Brain microvascular endothelial cell (primary cell): ENCODE results near the gene MBOAT7.
A peak's percentile ranks its signal among the peaks of the same experiment; 100 is the strongest.

Experiments
- DNase-seq: peaks from one replicate; pipeline ENCODE4 v3.0.0-alpha.2; 2020
- H3K27ac ChIP-seq: fragments of 250-450 bp; sonication (Bioruptor Pico); 2 replicates; pipeline ENCODE4 v1.5.1; 2020; ENCODE audit warnings: mild to moderate bottlenecking, moderate library complexity
- H3K27me3 ChIP-seq: fragments of 250-450 bp; sonication (Bioruptor Pico); replicated peaks from 2 replicates; pipeline ENCODE4 v1.5.1; 2020; ENCODE audit warnings: mild to moderate bottlenecking
- H3K36me3 ChIP-seq: fragments of 250-450 bp; sonication (Bioruptor Pico); replicated peaks from 2 replicates; pipeline ENCODE4 v1.5.1; 2020; ENCODE audit warnings: mild to moderate bottlenecking
- H3K4me3 ChIP-seq: 2 replicates; pipeline ENCODE4 v1.5.1; 2011; ENCODE audit warnings: low read depth, mild to moderate bottlenecking, control low read depth, low read length, moderate library complexity
- in situ Hi-C: cut with HindIII; loops from 2 replicates; pipeline ENCODE4 v1.10.0; 2017; ENCODE audit warnings: low sequenced_read_pairs, low pct_ligation_motif_present
- TF ChIP-seq, protein P1 (sequence below): IDR thresholded peaks from 2 replicates; pipeline ENCODE4 v1.5.1; 2011; ENCODE audit warnings: low read depth, mild to moderate bottlenecking, moderate library complexity, low read length, control low read depth, inconsistent platforms; ENCODE audit errors: missing control alignments

MBOAT7 gene

DNA sequence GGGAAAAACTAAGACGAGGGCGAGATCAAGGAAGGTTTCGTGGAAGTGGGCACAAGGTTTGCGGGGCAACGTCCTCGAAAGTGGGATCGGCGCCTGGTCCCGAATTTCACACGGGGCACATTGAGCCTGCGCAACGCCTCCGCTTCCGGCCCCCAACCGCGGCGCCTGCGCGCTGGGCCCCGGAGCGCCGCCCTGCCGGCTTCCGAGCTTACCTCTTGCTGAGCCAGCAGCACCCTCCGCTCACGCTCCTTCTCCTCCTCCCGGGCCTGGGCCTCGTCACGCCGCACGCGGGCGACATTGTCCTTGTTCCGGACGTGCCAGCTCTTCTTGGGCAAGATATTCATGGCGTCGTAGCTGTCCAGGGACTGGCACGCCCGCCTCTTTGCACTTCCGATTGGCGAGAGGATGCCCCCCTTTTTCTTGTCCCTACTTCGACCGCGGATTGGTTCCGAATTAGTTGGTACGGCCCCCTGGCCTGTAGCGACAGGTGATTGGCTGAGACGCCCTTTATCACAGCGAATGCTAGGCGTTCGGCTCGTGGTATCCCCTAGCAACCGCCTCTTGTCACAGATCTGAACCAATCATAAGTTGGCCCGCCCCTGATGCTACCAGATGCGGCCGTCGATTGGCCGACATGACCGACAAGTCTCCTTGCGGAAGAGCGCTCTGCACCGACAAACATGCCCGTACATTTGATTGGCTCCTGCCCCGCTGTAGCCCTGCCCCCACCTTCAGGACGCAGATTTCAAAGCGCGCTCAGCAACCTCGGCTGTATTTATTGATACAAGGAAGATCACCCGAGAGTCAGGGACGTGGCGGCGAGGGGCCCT is 29.8 kb downstream of the MBOAT7 start, which contains the start of gene LENG1:
LENG1 (minus strand) TSS at position 370 of the 830 bp plus-strand sequence; CDS start at position 344, 26 bp downstream.
- TF ChIP-seq, protein P1, sequence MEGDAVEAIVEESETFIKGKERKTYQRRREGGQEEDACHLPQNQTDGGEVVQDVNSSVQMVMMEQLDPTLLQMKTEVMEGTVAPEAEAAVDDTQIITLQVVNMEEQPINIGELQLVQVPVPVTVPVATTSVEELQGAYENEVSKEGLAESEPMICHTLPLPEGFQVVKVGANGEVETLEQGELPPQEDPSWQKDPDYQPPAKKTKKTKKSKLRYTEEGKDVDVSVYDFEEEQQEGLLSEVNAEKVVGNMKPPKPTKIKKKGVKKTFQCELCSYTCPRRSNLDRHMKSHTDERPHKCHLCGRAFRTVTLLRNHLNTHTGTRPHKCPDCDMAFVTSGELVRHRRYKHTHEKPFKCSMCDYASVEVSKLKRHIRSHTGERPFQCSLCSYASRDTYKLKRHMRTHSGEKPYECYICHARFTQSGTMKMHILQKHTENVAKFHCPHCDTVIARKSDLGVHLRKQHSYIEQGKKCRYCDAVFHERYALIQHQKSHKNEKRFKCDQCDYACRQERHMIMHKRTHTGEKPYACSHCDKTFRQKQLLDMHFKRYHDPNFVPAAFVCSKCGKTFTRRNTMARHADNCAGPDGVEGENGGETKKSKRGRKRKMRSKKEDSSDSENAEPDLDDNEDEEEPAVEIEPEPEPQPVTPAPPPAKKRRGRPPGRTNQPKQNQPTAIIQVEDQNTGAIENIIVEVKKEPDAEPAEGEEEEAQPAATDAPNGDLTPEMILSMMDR = peak; percentile 41
- peaks cover 29% of the 10 kb centered on the region for H3K36me3 ChIP-seq
- peak; percentile 100 for DNase-seq
- H3K4me3 ChIP-seq = peak within 1 kb of the TSS; percentile 86
- in situ Hi-C loops = no loop called here
- peak within 1 kb of the TSS; percentile 98 for H3K27ac ChIP-seq
- no peaks in the 10 kb centered on the region for H3K27me3 ChIP-seq

DNA sequence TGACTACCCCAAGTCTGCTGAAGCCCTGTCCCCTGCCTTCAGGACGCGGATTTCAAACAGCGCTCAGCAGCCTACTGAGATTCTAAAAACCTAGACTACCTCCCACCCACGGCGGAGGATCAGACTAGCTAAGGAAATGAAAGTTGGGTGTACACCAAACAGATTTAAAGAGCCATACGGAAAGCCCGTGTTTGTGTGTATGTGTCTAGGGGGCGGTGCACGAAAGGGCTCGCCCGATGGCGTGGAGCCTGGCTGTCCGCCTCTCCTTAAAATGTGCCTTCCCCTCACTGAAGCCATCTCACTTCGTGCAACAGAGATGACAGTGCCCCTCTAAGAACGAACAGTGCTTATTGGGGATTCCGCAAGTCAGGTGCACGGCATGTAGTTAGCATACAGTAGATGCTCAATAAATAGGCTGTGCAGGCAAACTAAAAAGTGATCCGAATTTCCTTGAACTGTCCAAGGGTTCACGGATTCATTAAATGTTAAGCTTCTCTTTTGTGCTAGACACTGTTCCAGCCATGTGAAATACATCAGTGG is 30.5 kb downstream of the MBOAT7 start:
- DNase-seq = no peak
- H3K27ac ChIP-seq = peak overlapping the region; percentile 98
- in situ Hi-C loops = no loop called here

DNA sequence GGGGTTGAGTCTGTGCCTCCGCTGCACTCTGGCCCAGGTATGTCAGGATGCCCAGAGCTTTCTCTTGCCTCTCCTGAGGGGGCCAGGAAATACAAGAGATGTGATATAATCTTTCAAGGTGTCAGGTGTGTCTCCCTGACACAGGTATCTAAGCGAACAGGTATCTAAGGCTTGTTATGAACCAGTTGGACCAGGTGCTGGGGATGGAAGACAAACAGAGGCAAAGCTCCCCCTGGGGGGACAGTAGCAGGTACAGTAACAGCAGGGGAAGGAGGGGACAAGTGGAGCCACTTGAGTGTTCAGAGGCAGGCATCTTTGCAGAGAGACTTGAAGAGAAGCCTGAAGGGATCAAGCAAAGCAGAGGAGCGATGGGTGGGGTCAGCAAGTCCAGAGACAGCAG is 32.4 kb downstream of the MBOAT7 start:
- Histone ChIP-seq H3K27ac (no peak overlapping the region), H3K4me3 (no peak overlapping the region), H3K36me3 (peaks cover 52% of the 10 kb centered on the region), H3K27me3 (no peaks in the 10 kb centered on the region)
- TF ChIP-seq, protein P1 = no peak
- in situ Hi-C loops = no loop called here
- no peak for DNase-seq

More for the DNA sequence above, 30.5 kb downstream of the MBOAT7 start:
- Histone ChIP-seq H3K27me3 (no peaks in the 10 kb centered on the region), H3K36me3 (peaks cover 33% of the 10 kb centered on the region), H3K4me3 (peak overlapping the region; percentile 86)
- TF ChIP-seq, protein P1 = no peak

DNA sequence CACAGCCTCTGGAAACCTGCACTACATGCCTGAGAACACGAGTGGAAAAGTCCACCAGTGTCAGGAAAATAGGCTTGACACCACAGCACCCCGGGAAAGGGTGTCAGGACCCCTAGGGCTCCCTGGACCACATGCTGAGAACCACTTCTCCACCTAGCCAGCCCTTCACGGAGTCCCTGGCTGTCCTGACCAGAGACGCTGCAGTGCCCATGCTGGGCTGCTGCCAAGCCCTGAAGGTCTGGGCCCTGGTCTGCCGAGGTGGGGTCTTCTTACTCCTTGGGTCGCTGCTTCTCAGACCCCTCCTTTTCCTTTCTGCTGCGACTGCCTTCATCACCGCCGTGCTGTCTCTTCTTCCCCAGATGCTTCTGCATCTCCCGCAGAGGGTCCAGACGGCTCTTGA is 32.9 kb downstream of the MBOAT7 start:
- DNase-seq = no peak
- TF ChIP-seq, protein P1 = no peak
- Histone ChIP-seq H3K27ac (no peak overlapping the region), H3K27me3 (no peaks in the 10 kb centered on the region), H3K36me3 (peaks cover 57% of the 10 kb centered on the region), H3K4me3 (no peak overlapping the region)
- in situ Hi-C loops = no loop called here

DNA sequence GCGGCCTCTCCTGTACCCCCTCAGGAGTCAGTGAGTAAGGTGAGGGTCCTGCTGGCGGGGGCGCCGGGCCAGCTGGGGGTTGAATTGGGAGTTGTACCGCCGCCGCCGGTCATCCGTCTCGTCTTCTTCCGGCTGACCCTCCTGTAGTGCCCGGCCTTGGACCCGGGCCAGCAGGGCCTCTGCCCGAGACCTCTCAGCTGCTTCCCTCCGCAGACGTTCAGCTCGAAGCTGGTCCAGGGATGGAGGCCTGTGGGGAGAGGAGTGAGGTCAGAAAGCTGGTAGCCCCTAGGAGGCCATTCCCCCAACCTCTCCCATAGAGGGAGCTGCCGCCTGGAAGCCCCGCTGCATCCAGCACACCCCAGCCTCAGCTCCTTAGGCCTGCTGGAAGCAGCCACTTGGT is 33.7 kb downstream of the MBOAT7 start:
- Histone ChIP-seq H3K4me3 (no peak overlapping the region), H3K27ac (no peak overlapping the region), H3K36me3 (peaks cover 63% of the 10 kb centered on the region), H3K27me3 (no peaks in the 10 kb centered on the region)
- DNase-seq = no peak
- TF ChIP-seq, protein P1 = peak; percentile 22
- in situ Hi-C loops = no loop called here
